Fibroblast of lung (primary cell): ENCODE measurements around the gene SPAG8.

Source experiments
- CTCF ChIP-seq, 2 donors: IDR thresholded peaks in 1 of 2; conservative IDR thresholded peaks in 1 of 2; 1 replicate in 1 of 2; 2 replicates in 1 of 2; pipeline ENCODE4 v1.5.1; 2011 to 2012; ENCODE audit warnings: low read length in 2 of 2, control low read depth in 1 of 2, inconsistent platforms in 1 of 2, low read depth in 1 of 2, mild to moderate bottlenecking in 1 of 2
- EZH2 ChIP-seq: IDR thresholded peaks from 2 replicates; pipeline ENCODE4 v1.5.1; 2012; ENCODE audit warnings: low read length, control low read depth, mild to moderate bottlenecking; ENCODE audit errors: missing control alignments

- TF ChIP-seq CTCF (conservative IDR thresholded peaks at IDR 0.05 in 1 of 2, IDR thresholded peaks at IDR 0.05 in 1 of 2; ENCODE audit: low read depth in 1 of 2, low read length in 2 of 2) (no peak), EZH2 (no peak)
Observed at GRCh38 chr9:35829084-35829763, 17.2 kb upstream of the SPAG8 start, which contains the start of gene TMEM8B.
